Pancreas (tissue), 10 donors: ENCODE data around the gene MAPK11. TPM values are rescaled to one million over a fixed set of nuclear protein-coding genes. Genes with fewer than 3 reads are reported as not detected.

ENCODE experiments used
- ATAC-seq, 4 donors: fragments of 200-7000 bp; cut with Tn5 transposase; one replicate each; pipeline versions ENCODE4 v1.8.0 to v1.9.1; 2020; ENCODE audit warnings: mild to moderate bottlenecking in 4 of 4, moderate library complexity in 4 of 4
- DNase-seq, 6 donors: peaks; one replicate each; pipeline ENCODE4 v3.0.0-alpha.2; 2020
- FAIRE-seq: peaks from 2 replicates; lab custom pipeline; 2012; peaks lifted over from hg19 to GRCh38; lab: Jason Lieb, UNC
- H3K27ac ChIP-seq, 4 donors: fragments of 200-600 bp; sonication (generic); 1 replicate in 3 of 4; 2 replicates in 1 of 4; pipeline versions ENCODE4 v1.5.0 to v1.8.0; 2020
- H3K27me3 ChIP-seq, 4 donors: fragments of 200-600 bp; one replicate each; pipeline ENCODE4 v1.8.0; 2021
- H3K36me3 ChIP-seq, 3 donors: fragments of 200-600 bp; sonication (generic) in 1 of 3; one replicate each; pipeline versions ENCODE4 v1.5.0 to v1.8.0; 2020 to 2021
- H3K4me1 ChIP-seq, 3 donors: fragments of 200-600 bp; one replicate each; pipeline ENCODE4 v1.8.0; 2021
- H3K4me3 ChIP-seq, 4 donors: fragments of 200-600 bp; sonication (generic) in 2 of 4; one replicate each; pipeline versions ENCODE4 v1.5.0 to v1.8.0; 2020 to 2021
- H3K9me3 ChIP-seq, 4 donors: fragments of 200-600 bp; one replicate each; pipeline ENCODE4 v1.8.0; 2021
- CTCF ChIP-seq, 4 donors: fragments of 200-600 bp; sonication (generic) in 3 of 4; IDR thresholded peaks; one replicate each; pipeline versions ENCODE4 v1.5.0 to v1.8.0; 2021; ENCODE audit warnings: antibody characterized with exemption in 4 of 4
- WGBS, 2 donors: extraction: QIAGEN DNeasy Blood & Tissue Kit; methylation state at CpG; one replicate each; pipeline ENCODE4 v1.1.7; 2013; 5-methylcytosine and 5-hydroxymethylcytosine counted together
- intact Hi-C, 3 donors: fragments of 100-400 bp; cut with DNase I; formaldehyde crosslinking; loops; one replicate each; pipeline versions ENCODE4 v1.11.1 to v1.14.2; 2022
- polyA plus RNA-seq, 2 donors: library from polyadenylated mRNA; stranded (reverse); fragments of 200-250 nt; gene quantifications; one replicate each; pipeline ENCODE4 v1.2.3, GENCODE V29; 2013
- total RNA-seq, 6 donors: library from RNA; stranded (reverse); fragmentation: NEBNext Ultra II Directional in 4 of 6; extraction: Animal tissue kit (Norgen Biotek cat#: 25700) in 4 of 6; gene quantifications; one replicate each; pipeline versions ENCODE4 v1.2.1 to v1.2.4, GENCODE V29; 2021 to 2023
- donor health status: healthy with polysubstance abuse.
- donor health status: DM: no; HTN: no; CAD: no; lungs with moderate emphysema.
- donor health status: DM: no; HTN: no; CAD: no.
- donor health status: control.
- donor health status: control.
- donor health status: Bipolar disorder and iron deficiency.
- donor health status: DM: yes; HTN: yes; CAD: no.
- donor health status: DM: no; HTN: no; CAD: no.
- donor health status: DM: no; HTN: no; CAD: no.
- donor health status: DM: yes; HTN: yes; CAD: no.

Gene MAPK11
- total and polyA plus RNA-seq, 8 donors: 1.3 to 22.2 (median 3.2) TPM

- Histone ChIP-seq H3K9me3 (no peaks in the 10 kb centered on the region), H3K27me3 (no peaks in the 10 kb centered on the region), H3K4me3 (no peak overlapping the region), H3K36me3 (peaks cover 0 to 25% (median 2%) of the 10 kb centered on the region in 3 donors), H3K27ac (no peak overlapping the region), H3K4me1 (no peaks in the 10 kb centered on the region)
- DNase-seq (peak in 1 of 6 donors; percentile 61), ATAC-seq (no peak), FAIRE-seq (no peak)
- TF ChIP-seq CTCF (IDR thresholded peaks at IDR 0.05): no peak
- intact Hi-C loops: no loop called here
- WGBS, 2 donors: 94 to 97% methylated on average over 7 to 9 of the region's 9 CpGs
Measured at GRCh38 chr22:50228366-50228765, 41.8 kb downstream of the MAPK11 start.

GRCh38 chr22:50227579-50228215 lies 42.5 kb downstream of the MAPK11 start:
- ATAC-seq (no peak), FAIRE-seq (no peak), DNase-seq (peak in 2 of 6 donors; percentile 23 to 68)
- Histone ChIP-seq H3K27me3 (no peaks in the 10 kb centered on the region), H3K27ac (no peak overlapping the region), H3K9me3 (no peaks in the 10 kb centered on the region), H3K4me1 (no peaks in the 10 kb centered on the region), H3K4me3 (no peak overlapping the region), H3K36me3 (peaks cover 0 to 29% (median 8%) of the 10 kb centered on the region in 3 donors)
- intact Hi-C loops: no loop called here
- no peak for TF ChIP-seq CTCF (IDR thresholded peaks at IDR 0.05)
- 90 to 95% methylated on average over 25 of the region's 25 CpGs for WGBS, 2 donors

GRCh38 chr22:50226875-50227165 lies 43.4 kb downstream of the MAPK11 start:
- peaks cover 0 to 37% (median 17%) of the 10 kb centered on the region in 3 donors for H3K36me3 ChIP-seq
- DNase-seq (peak in 1 of 6 donors; percentile 76), ATAC-seq (no peak), FAIRE-seq (no peak)
- no peak for TF ChIP-seq CTCF (IDR thresholded peaks at IDR 0.05)
- H3K9me3 ChIP-seq: no peaks in the 10 kb centered on the region
- no peak overlapping the region for H3K4me3 ChIP-seq
- no peak overlapping the region for H3K27ac ChIP-seq
- intact Hi-C loops: no loop called here
- H3K4me1 ChIP-seq: no peaks in the 10 kb centered on the region
- H3K27me3 ChIP-seq: no peaks in the 10 kb centered on the region
- WGBS, 2 donors: 90 to 93% methylated on average over 18 of the region's 18 CpGs

- DNase-seq (peak in 1 of 6 donors; percentile 34), FAIRE-seq (no peak), ATAC-seq (no peak)
- no peaks in the 10 kb centered on the region for H3K9me3 ChIP-seq
- H3K4me3 ChIP-seq: no peak overlapping the region
- no peaks in the 10 kb centered on the region for H3K4me1 ChIP-seq
- no peak for TF ChIP-seq CTCF (IDR thresholded peaks at IDR 0.05)
- no peaks in the 10 kb centered on the region for H3K27me3 ChIP-seq
- H3K27ac ChIP-seq: no peak overlapping the region
- 92% methylated on average over 29 to 31 of the region's 31 CpGs for WGBS, 2 donors
- intact Hi-C loops: no loop called here
- H3K36me3 ChIP-seq: peaks cover 0 to 42% (median 22%) of the 10 kb centered on the region in 3 donors
Measured at GRCh38 chr22:50226063-50226874, 43.9 kb downstream of the MAPK11 start.
